PC-3 (cell line): Measurements from ENCODE around the gene ZSWIM7. TPM values are rescaled to one million over a fixed set of nuclear protein-coding genes. Genes with fewer than 3 reads are reported as not detected.

ENCODE experiments used
- ATAC-seq: fragments of 200-7000 bp; cut with Tn5 transposase; 2 replicates; pipeline ENCODE4 v1.9.1; 2020; ENCODE audit warnings: mild to moderate bottlenecking, moderate library complexity
- BruUV-seq: library from RNA; stranded (reverse); fragments of 400-500 nt; replicated peaks from 2 replicates; lab custom pipeline; 2021; lab: Mats Ljungman, UMichigan
- CTCF ChIA-PET: fragments of 300-600 bp; sonication (Branson Sonifier 250); formaldehyde crosslinking; loops from one replicate; lab custom pipeline; 2022; ENCODE audit warnings: antibody characterized with exemption; lab: Charles Lee
- POLR2A ChIA-PET: fragments of 300-600 bp; sonication (Branson Sonifier 250); formaldehyde crosslinking; loops from one replicate; lab custom pipeline; 2022; ENCODE audit warnings: antibody characterized with exemption; ENCODE audit not compliant: unreplicated experiment; lab: Charles Lee
- DNase-seq: peaks from one replicate; pipeline ENCODE4 v3.0.0-alpha.2; 2015
- H2AFZ ChIP-seq: fragments of 300-600 bp; sonication (generic); 2 replicates; pipeline ENCODE4 v1.6.0; 2016; ENCODE audit warnings: antibody characterized with exemption, low read length
- H3F3A ChIP-seq: fragments of 300-600 bp; sonication (generic); one replicate; pipeline ENCODE4 v1.6.0; 2017; ENCODE audit warnings: antibody characterized with exemption, low read length, control low read depth, mild to moderate bottlenecking; ENCODE audit not compliant: unreplicated experiment
- H3K27ac ChIP-seq: fragments of 300-600 bp; sonication (generic); 2 replicates; pipeline ENCODE4 v1.5.1; 2016; ENCODE audit warnings: mild to moderate bottlenecking, low read length
- H3K27me3 ChIP-seq: fragments of 300-600 bp; sonication (generic); 2 replicates; pipeline ENCODE4 v1.6.1; 2016; ENCODE audit warnings: low read length, mixed read lengths
- H3K36me3 ChIP-seq: fragments of 300-600 bp; sonication (generic); 2 replicates; pipeline ENCODE4 v1.6.1; 2016; ENCODE audit warnings: low read depth, mixed run types, low read length, mixed read lengths
- H3K4me1 ChIP-seq: fragments of 300-600 bp; sonication (generic); 2 replicates; pipeline ENCODE4 v1.5.1; 2016; ENCODE audit warnings: low read length; ENCODE audit not compliant: insufficient read depth
- H3K4me2 ChIP-seq: fragments of 300-600 bp; sonication (generic); 2 replicates; pipeline ENCODE4 v1.6.0; 2016; ENCODE audit warnings: low read length
- H3K4me3 ChIP-seq: fragments of 300-600 bp; sonication (generic); 2 replicates; pipeline ENCODE4 v1.5.1; 2016; ENCODE audit warnings: mild to moderate bottlenecking, low read length, mixed read lengths
- H3K79me2 ChIP-seq: fragments of 300-600 bp; sonication (generic); 2 replicates; pipeline ENCODE4 v1.6.1; 2017; ENCODE audit warnings: low read length, mixed read lengths
- H3K9ac ChIP-seq: fragments of 300-600 bp; sonication (generic); 2 replicates; pipeline ENCODE4 v1.6.0; 2016; ENCODE audit warnings: mild to moderate bottlenecking, low read length
- H3K9me2 ChIP-seq: fragments of 300-600 bp; sonication (generic); replicated peaks from 2 replicates; pipeline ENCODE4 v1.6.1; 2016; ENCODE audit warnings: mixed run types, low read length, mixed read lengths
- H3K9me3 ChIP-seq: fragments of 300-600 bp; sonication (generic); 2 replicates; pipeline ENCODE4 v1.6.1; 2016; ENCODE audit warnings: low read length, mixed read lengths
- H4K20me1 ChIP-seq: fragments of 300-600 bp; sonication (generic); 2 replicates; pipeline ENCODE4 v1.6.1; 2016; ENCODE audit warnings: low read length, mixed read lengths
- CTCF ChIP-seq: fragments of 300-600 bp; sonication (generic); conservative IDR thresholded peaks from 2 replicates; pipeline ENCODE4 v1.5.1; 2017; ENCODE audit warnings: antibody characterized with exemption, low read depth, mild to moderate bottlenecking, low read length
- EZH2 ChIP-seq: fragments of 300-600 bp; sonication (generic); IDR thresholded peaks from one replicate; pipeline ENCODE4 v1.6.1; 2017; ENCODE audit warnings: antibody characterized with exemption, mild to moderate bottlenecking, low read length; ENCODE audit not compliant: unreplicated experiment
- EZH2phosphoT487 ChIP-seq: fragments of 300-600 bp; sonication (generic); IDR thresholded peaks from 2 replicates; pipeline ENCODE4 v1.6.1; 2018; ENCODE audit warnings: mild to moderate bottlenecking, antibody characterized with exemption, low read length, borderline replicate concordance
- intact Hi-C: fragments of 100-400 bp; cut with micrococcal nuclease; formaldehyde crosslinking; loops from 2 replicates; pipeline ENCODE4 v1.9.0; 2023
- total RNA-seq: library from RNA; depleted of rRNA; stranded (reverse); fragments of >200 nt; gene quantifications from 2 replicates; pipeline ENCODE4 v1.2.3, GENCODE V29; 2014

The ZSWIM7 gene
- total RNA-seq, 1 experiment from 2014 or later: 97.6 TPM

DNA sequence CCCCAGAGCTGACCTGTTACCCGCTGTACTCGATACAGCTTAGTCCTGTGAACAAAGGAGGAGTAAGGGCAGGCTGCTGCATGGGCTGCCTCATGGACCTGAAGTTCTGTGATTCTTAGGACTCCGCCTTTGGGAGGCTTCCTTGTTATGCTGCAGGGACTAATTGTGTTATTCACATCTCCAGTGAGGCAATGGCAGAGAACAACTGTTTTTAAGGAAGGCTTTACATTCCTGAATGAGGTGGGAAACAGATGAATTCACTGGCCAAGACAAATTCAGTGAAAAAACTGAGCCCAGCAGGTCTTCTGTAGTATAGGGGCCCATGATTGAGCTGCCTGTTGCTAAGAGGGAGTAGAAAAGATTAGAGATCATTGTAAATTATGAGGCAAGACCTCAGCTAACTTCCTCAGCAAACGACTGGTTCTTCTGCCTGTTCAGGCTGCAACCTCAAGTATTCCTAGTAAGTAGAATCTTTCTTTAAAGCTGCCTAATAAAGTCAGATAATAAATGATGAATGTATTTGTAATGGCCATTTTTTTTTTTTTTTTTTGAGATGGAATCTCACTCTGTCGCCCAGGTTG lies 28.3 kb downstream of the ZSWIM7 start:
- no peaks in the 10 kb centered on the region for H3K27me3 ChIP-seq
- H3K79me2 ChIP-seq: peaks cover 92% of the 10 kb centered on the region
- peak; percentile 4 for DNase-seq
- no peaks in the 10 kb centered on the region for H3K9me3 ChIP-seq
- H3K9ac ChIP-seq: no peak overlapping the region
- peaks cover 39% of the 10 kb centered on the region for H3K36me3 ChIP-seq
- TF ChIP-seq CTCF (no peak), EZH2 (no peak), EZH2phosphoT487 (no peak)
- ChIA-PET CTCF (no interaction called here), POLR2A (no interaction called here)
- no peak overlapping the region for H3K4me2 ChIP-seq
- no TSS peak for BruUV-seq
- H3K27ac ChIP-seq: no peak overlapping the region
- no peaks in the 10 kb centered on the region for H3F3A ChIP-seq
- H3K4me1 ChIP-seq: peaks cover 37% of the 10 kb centered on the region
- intact Hi-C loops: no loop called here
- ATAC-seq: no peak
- H3K4me3 ChIP-seq: no peak overlapping the region
- H3K9me2 ChIP-seq: no peaks in the 10 kb centered on the region
- H2AFZ ChIP-seq: no peak overlapping the region
- H4K20me1 ChIP-seq: no peaks in the 10 kb centered on the region

GRCh38 chr17:15970500-15970899 lies 29.0 kb downstream of the ZSWIM7 start:
- ATAC-seq (no peak), DNase-seq (no peak)
- POLR2A ChIA-PET: no interaction called here
- Histone ChIP-seq H3K9me3 (no peaks in the 10 kb centered on the region), H3K36me3 (peaks cover 39% of the 10 kb centered on the region), H4K20me1 (no peaks in the 10 kb centered on the region), H2AFZ (no peak overlapping the region), H3K27me3 (no peaks in the 10 kb centered on the region), H3K4me3 (no peak overlapping the region), H3K4me2 (no peak overlapping the region), H3K9me2 (no peaks in the 10 kb centered on the region), H3K9ac (no peak overlapping the region), H3K27ac (no peak overlapping the region), H3K4me1 (peaks cover 44% of the 10 kb centered on the region), H3F3A (peaks cover 5% of the 10 kb centered on the region), H3K79me2 (peaks cover 98% of the 10 kb centered on the region)
- no TSS peak for BruUV-seq
- intact Hi-C loops: no loop called here
- TF ChIP-seq EZH2phosphoT487 (no peak), CTCF (no peak), EZH2 (no peak)
- CTCF ChIA-PET: no interaction called here

GRCh38 chr17:15969463-15969862 lies 30.0 kb downstream of the ZSWIM7 start:
- no TSS peak for BruUV-seq
- Histone ChIP-seq H4K20me1 (no peaks in the 10 kb centered on the region), H3K4me2 (no peak overlapping the region), H3K4me3 (no peak overlapping the region), H3K36me3 (peaks cover 30% of the 10 kb centered on the region), H3K4me1 (peaks cover 53% of the 10 kb centered on the region), H3K9me3 (no peaks in the 10 kb centered on the region), H3F3A (peaks cover 5% of the 10 kb centered on the region), H3K79me2 (peaks cover 98% of the 10 kb centered on the region), H3K9me2 (no peaks in the 10 kb centered on the region), H3K27ac (no peak overlapping the region), H3K9ac (no peak overlapping the region), H3K27me3 (no peaks in the 10 kb centered on the region), H2AFZ (no peak overlapping the region)
- ChIA-PET POLR2A (no interaction called here), CTCF (no interaction called here)
- TF ChIP-seq EZH2 (no peak), EZH2phosphoT487 (no peak), CTCF (no peak)
- no peak for ATAC-seq
- DNase-seq: no peak
- intact Hi-C loops: no loop called here
